GM19035 (cell line): ENCODE results near the gene CEPT1.

ENCODE experiments used
- ATAC-seq: cut with Tn5 transposase; IDR thresholded peaks from one replicate; pipeline ENCODE4 v1.9.1; 2021; ENCODE audit not compliant: unreplicated experiment

CEPT1 gene

GRCh38 chr1:111192074-111192473 lies 52.1 kb downstream of the CEPT1 start:
- no peak for ATAC-seq

DNA sequence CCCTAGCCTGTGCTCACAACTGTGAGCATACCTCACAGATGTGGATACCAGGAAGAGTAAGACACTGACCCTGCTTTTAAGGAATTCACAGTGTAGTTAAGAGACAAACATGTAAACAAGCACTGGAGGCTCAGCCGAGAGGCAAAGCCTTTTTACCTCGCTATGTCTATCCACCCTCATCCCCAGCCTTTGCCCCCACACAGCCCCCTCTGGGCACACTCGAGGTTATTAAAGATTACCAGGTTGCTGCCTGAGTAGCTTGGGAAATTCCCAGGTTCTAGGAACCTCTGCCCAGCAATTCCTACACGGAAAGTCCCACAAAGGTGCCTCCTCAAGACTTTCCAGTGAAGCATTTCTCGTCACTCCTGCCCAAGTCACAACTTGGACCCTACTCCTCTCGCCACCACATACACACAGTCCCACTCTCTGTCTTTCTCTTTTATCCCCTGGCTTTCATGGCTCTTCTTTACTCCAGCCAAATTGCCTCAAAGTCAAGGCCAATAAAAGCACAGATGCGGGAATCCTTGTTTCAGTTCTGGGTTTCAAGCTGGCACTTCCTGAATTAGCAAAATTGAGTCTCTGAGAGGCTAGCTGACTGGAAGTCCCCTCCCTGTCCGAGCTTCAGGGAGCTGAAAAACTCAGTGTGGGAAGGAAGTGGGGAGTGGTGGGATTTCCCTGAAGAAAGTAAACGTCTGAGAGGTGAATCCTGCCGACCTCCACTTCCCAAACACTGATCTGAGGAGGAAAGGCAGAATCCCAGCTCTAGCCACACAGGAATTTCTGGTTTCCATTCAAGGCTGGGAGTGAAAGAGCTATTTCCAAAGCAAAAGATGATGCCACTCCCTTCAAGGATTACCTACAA lies 52.9 kb downstream of the CEPT1 start:
- ATAC-seq, result no peak

GRCh38 chr1:111193712-111194480 lies 53.9 kb downstream of the CEPT1 start:
- no peak for ATAC-seq

DNA sequence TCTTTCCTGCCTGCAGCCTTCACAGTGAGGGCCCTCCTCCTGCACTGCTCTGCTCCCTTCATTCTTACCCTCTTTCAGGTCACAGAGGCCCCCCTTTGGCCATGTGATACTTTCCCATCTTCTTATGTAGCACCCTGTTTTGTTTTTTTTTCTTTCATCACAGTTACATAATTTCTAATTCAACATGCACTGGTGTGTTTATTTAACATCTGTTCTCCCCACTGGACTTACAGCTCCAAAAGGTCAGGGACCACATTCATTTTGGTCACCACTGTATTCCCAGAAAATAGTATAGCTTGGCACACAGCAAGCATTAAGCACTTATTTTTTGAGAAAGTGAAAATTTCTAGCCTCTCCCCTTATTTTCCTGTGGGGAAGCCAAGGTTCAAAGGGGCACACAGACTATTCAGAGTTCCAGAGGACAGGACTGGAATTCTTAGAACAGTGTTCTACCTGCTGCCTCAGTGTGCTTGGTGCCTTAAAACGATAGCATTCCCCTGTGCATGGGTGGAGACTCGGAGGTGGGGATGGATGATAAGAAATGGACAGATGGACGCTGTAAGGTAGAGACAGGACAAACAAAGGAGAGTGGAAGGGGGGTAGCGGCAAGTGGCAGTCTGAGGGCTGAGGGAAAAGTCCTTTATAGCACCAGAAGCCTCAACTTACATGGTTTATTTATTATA lies 55.1 kb downstream of the CEPT1 start:
- ATAC-seq, result no peak

- no peak for ATAC-seq
Observed at GRCh38 chr1:111196213-111196612, 56.2 kb downstream of the CEPT1 start.

- peak; percentile 59 for ATAC-seq
Observed at GRCh38 chr1:111197598-111198284, 57.7 kb downstream of the CEPT1 start.

DNA sequence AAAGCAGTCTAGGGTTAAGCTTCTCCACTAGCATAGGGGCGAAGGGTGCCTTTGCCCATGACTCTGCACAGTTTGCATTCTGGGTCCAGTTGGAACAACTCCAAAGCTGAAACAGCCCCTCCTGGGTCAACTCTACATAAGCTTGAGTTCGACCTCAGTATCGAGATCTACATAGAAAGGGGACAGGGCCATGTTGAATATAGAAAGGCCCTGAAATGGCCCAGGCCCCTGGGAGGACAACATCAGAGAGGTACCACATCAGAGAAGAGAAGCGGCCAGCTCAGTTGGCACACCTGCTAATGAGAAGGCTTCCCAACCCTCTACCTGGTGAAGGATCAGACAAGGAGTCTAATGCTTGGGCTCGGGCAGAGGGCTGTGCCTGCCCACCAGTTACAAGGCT lies 58.8 kb downstream of the CEPT1 start:
- ATAC-seq, result no peak

DNA sequence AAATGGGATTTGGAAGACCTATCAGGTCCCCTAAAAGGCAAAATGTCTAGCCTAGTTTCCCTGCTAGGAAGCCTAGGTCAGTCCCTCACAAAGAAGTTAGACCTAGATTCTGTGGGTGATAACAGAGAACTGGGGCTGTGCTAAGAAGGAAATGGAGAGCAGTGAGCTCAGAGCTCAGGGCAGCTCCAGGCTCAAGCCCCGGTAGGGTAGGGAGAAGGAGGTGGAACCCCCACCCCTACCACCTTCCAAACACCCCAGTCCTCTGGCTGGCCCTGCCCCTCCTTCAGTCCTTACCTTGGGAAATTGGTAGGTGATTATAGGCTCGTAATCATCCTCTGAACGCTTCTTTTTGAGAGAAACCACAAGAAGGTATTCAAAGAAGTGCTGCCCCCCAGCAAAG lies 59.3 kb downstream of the CEPT1 start:
- no peak for ATAC-seq

DNA sequence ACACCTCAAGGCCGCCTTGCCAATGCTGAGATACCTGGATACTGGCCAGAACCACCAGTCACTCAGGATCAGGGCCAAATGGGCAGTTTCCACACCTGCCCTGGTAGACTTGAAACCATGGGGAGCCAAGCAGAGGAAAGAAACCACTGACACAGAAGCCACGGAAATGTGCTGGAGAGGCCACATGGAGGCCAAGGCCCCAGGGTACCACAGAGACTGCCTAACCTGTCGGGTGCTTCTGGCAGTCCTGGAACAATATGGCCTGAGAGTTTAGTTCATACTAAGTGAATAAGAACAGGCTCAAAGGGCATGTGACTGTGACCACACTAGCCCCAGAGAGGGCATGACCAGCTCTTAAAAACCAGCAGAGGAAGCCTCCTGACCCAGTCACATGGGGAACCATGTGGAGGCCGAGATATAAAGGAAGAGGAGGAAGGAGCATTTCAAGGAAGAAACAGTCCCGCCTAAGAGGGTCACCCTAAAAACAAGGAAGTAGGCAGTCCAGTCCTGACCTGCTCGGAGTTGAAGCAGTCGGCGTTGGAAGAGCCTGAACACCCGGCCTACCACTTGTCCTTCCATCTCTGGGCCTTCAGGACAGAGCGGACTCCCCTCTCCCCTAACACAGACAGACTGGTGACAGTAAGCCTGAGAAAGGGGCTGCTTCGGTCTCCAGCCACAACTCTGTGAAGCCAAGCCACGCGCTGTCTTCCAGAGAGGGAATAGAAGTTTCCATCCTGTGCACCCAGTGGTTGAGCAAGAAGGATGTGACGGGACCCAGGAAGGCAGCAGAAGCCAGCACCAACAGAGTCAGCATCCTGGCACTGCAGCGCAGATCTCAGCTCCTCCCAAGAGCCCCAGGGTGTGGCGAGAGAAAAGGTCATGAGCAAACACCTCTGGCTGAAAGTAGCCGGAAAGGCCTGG lies 60.1 kb downstream of the CEPT1 start, which contains the start of gene DENND2D:
Gene DENND2D, minus strand, starts transcription at position 766 of the 921 bp plus-strand sequence. Its CDS starts 187 bp downstream, at position 579.
- no peak for ATAC-seq

DNA sequence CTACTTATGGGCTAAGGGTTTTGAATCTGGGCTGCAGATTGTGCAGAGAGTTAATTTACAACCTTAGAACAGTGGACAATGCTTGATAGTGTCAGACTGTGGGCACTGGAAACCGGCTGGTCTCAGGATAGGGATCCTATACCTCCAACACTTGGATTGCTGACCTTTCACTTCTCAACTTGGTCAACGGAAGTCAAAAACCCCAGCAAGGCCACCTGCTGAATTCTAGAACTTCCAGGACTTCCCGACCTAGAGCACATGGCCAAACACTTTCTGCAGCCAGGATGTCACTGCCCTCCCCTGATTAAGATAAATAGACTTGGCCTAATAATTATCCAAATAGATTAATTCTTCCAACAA lies 60.8 kb downstream of the CEPT1 start:
- no peak for ATAC-seq

GRCh38 chr1:111201275-111202090 lies 61.5 kb downstream of the CEPT1 start:
- no peak for ATAC-seq

DNA sequence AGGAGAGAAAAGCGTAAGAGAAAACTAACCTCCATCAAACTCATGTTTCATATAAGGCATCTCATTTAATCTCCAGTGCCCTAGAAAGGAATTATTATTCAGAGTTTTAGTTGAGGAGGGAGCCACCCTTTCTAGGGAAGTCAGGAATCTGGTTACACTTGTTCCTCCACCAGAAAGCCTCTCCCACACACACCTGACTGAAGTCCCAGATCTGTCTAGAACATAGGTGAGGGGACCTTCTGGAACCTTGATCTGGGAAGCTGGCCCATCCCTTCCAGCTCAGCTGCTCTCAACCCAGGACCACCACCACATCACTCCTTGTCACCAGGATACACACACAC lies 62.3 kb downstream of the CEPT1 start:
- no peak for ATAC-seq

DNA sequence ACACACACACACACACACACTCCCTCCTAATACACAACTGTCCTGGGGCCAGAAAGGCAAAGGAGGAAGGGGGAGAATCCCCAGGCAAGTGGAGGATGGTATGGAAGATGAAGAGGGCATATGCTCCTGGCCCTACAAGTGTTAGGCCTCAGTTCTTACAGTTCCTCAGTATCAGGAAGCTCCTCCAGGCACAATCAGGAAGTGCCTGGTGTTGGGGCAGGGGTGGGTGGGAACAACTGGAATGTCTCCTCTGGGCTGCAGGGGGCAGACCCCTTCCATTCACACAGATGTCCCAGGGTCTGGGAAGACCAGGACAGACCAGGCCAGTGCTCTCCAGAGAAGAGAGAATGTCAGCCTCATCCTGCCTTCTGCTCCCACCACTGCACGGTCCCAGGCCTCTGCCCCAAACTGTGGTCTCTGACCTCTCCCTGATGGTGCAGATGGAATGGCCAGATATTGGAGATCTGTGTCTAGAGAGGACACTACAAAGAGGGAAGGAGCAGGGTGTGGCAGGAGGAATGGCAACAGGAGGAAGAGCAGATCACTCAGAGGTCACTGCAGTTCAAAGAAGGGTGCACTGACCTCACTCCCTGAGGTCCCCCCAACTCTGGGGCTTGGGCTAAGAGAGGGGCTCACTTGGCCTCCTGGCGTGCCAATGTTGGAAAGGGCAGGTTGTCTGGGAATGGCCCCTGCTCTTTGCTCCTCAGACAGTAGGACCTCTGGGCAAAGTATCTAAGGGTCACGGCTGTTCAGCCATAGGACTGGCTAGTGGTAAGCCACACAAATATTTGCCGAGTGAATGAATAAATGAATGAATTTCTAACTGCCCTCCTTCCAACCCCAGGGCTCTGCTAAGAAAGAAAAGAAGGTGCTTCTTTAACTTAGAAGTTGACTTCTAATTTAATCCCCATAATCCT lies 62.9 kb downstream of the CEPT1 start:
- ATAC-seq, result no peak

DNA sequence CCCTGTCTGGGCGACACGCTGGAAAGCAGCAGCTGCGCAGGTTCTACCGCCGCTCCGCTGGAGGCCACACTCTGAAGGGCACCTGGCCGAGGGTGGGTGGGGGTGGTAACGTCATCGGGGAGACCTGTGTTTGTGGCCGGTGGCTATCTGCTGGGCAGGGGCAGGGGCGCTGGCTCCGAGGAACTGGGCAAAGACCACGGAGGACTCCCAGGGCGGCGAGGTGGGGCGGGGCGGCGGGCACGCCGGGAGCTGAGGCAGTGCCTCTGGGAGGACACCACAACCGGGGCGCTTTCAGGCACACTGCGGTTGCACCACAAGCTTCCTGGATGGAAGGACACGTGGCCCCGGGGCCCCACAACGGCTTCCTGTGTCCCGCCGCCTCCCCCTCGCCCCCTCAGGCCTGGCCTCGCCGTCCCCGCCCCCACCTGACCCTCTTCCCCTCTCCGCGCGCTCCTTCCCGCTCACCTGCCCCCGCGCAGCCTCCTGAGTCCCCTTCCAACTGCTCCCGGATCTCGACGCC lies 63.7 kb downstream of the CEPT1 start:
- peak; percentile 59 for ATAC-seq

DNA sequence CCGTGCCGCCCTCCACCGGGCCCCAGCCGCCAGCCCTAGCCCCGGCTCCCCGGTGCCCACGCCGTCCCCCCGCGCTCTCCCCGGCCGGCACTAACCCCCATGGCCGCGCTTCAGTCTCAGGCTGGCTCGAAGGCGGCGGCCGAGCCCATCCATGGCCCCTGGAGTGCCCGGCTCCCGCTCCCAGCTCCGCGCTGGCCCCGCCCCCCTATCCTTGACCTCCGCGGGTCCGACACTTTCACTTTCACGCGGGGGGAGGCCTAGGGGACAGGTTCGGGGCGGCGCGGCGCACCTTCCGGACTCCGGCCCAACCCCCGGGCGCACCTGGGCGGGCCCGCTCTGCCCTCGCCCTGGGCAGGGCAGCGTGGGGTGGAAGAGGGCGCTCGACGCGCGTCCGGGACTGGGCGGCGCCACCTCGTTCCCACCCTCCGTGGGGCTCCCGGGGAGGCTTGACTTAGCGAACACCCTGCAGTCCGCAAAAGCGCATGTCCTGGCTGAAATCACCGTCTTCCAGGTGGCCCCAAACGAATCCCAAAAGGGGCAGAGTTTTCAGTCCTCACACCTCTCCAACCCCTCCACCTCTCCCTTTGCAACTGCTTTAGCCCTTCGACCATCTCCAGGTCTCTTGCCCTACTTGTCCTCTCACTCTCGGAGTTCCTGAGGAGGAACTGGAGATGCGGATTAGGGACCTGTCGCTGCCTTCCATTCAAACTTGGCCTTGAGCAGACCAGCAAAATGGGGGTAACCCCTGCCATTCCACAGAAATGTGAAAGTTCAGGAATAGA lies 64.4 kb downstream of the CEPT1 start:
- peak; percentile 70 for ATAC-seq

- no peak for ATAC-seq
Observed at GRCh38 chr1:111204983-111205713, 65.1 kb downstream of the CEPT1 start.

GRCh38 chr1:111205714-111206050 lies 65.7 kb downstream of the CEPT1 start:
- no peak for ATAC-seq
